Esophagus mucosa (tissue), 1 donor: ENCODE data around the gene TUT4. TPM values are rescaled to one million over a fixed set of nuclear protein-coding genes. Genes with fewer than 3 reads are reported as not detected.
A peak's percentile ranks its signal among the peaks of the same experiment; 100 is the strongest.

ENCODE experiments used
- ATAC-seq: fragments of 200-7000 bp; cut with Tn5 transposase; one replicate; pipeline ENCODE4 v1.9.1; 2020
- total RNA-seq: library from RNA; stranded (reverse); gene quantifications from one replicate; pipeline ENCODE4 v1.2.4, GENCODE V29; 2023
- donor health status: DM: yes; HTN: yes; CAD: no.

The TUT4 gene
- total RNA-seq, 1 donor from 2014 or later, result 21.9 TPM

DNA sequence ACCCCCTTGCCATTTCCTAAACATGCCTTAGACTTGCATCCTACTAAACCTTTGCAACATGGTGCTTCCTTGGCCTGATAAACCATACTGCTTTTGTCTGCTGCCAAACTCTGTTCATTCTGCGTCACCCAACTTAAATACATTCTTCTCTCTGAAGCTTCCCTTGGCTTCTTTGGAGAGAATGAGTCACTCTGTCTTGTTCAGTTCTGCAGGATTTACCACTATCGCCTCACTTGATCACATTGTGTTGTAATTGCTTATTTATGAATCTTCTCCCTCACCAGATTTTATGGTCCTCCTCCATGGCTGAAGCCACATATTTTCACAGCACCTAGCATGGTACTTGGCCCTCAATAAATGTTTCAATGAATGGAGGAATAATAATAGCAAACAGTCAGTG lies 21.7 kb upstream of the TUT4 start:
- peak; percentile 97 for ATAC-seq

DNA sequence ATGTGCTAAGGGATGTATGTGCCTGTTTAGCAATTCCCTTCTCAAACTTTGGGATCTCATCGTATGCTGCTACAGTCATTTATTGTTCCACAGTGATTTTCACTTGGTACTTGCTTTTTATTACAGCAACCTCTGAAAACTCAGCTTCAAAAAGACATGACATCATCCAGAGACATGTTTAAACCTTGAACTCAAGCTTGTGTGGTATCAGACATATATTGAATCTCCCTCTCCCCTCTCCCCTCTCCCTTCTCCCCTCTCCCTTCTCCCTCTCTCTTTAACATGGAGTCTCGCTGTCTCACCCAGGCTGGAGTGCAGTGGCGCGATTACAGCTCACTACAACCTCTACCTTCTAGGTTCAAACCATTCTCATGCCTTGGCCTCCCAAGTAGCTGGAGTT lies 19.5 kb upstream of the TUT4 start:
- no peak for ATAC-seq

DNA sequence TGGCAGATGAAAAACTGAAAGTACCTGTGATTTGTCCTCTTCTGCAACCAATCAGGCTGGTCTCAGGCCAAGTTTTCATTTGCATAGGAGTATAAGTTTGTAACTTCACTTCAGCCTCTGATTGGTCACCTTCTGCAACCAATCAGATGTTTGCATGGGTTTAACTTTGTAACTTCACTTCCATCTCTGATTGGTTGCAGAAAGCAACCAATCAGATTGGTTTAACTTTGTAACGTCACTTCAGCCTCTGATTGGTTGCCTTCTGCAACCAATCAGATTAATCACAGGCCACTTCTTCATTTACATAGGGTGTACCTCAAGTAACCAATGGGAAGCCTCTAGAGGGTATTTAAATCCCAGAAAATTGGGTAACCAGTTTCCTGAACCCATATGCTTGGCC lies 18.9 kb upstream of the TUT4 start:
- no peak for ATAC-seq

DNA sequence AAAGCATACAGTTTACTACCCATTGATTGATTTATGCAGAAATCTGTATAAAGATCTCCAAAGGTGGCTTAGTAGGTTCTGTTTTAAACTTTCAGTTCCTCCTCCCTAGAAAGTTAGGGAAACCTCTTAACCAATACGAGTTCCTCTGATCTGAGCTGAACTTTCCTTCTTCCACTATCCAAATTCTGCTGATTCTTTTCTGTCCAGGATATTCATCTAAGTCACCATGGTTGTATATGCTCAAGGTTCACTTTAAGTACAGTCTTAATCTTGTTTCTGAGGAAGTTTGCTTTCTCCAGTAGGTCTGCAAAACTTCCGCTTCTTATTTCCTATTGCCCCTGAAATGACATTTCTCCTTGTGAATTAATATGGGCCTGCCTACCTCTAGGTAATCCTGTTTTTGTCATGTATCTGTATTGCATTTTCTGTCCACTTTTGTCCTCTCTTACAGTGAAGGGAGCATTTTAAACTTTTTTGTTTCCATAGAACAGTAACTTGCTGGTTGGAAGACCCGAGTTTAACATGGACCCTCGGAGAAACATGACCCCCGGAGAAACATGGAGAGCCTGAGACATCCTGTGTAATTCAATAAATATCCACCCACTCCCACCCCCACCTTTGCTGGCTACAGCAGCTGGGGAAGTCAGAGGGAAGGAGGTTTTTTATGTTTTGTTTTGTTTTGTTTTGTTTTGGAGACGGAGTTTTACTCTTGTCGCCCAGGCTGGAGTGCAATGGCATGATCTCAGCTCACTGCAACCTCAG lies 16.7 kb upstream of the TUT4 start:
- no peak for ATAC-seq

DNA sequence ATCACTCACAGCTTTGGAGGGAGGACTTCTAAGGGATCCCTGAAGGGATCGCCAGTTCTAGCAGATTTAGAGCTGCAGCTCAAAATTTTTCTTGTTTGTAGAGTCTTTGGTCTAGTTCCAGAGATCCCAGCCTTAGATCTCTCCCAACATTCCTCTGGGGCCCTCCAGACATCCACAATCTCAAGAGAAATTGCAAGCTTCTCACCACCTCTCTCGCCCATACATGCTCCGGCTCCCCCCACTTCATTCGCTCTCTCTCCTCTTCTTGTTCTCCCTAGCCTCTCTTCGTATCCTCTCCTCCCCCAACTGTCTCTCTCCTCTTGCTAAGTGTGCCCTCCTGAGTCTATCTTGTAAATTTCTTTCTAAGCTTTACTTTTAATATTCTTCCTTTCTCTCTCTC lies 15.1 kb upstream of the TUT4 start:
- no peak for ATAC-seq

DNA sequence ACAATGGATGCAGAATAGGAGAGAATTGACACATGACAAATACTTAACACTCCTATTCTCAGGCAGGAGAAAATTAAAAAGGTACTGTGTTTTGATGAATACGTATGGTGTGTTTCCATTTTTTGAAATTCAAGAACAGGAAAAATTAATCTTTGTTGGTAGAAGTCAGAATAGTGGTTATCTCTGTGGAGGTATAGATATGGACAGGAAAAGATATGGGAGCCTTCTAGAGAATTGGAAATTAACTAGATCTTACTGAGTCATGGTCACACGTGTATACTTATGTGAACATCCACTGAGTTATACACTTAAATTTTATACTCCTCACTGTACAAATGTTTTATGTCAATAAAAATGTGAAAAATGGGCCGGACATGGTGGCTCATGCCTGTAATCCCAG lies 9.9 kb upstream of the TUT4 start:
- no peak for ATAC-seq

DNA sequence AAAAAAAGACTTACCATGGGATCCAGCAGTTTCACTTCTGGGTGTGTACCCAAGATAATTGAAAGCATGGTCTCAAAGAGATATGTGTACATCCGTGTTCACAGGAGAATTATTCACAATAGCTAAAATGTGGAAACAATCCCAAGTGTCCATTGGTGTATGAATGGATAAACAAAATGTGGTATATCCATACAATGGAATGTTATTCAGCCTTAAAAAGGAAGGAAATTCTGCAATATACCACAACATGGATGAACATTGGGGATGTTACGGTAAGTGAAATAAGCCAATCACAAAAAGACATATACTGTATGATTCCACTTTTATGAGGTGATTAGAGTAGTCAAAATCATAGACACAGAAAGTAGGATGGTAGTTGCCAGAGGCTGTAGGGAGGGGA lies 7.0 kb upstream of the TUT4 start:
- no peak for ATAC-seq

DNA sequence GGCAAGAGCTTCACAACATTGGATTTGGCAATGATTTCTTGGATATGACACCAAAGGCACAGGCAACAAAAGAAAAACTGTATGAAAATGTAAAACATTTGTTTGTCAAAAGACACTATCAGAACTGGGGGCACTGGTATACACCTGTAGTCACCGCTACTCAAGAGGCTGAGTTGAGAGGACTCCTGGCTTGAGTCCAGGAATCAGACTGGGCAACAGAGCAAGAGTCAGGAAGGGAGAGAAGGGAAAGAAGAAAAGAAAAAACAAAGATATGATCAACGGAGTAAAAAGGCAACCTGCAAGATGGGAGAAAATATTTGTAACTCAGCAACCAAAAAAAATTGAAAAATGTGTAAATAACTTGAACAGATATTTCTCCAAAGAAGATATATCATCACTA lies 6.0 kb upstream of the TUT4 start:
- ATAC-seq, result no peak

DNA sequence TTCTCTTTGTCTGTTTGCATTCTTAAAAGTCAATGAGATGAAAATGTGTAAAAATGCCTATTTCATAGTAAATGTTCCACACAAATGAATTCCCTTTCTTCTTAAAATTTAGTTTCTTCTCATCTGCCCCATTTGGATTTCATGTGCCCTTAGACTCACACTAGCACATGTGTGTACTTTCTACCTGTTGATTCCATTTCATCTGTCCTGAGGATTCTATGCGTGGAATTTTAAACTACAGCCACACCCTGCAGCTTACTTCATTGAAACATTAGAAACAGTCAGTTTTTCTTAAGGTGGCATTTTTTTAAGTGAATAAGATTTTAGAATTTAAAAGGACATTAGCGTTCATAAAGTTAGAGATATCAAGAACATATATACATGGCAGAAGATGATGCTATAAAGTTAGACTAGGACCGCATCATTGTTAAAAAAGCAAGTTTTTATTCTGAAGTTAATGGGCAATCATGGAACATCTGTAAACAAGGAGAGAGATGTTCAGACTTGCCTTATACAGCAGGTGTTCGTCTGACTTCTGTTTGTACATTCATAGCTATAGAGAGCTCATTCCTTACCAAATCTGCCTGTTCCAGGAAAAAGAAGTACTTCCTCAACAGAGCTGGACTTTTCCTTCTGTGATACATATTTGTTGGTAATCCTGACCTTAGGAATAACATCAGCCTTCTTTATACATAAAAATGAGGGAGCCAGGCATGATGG lies 3.9 kb upstream of the TUT4 start:
- ATAC-seq, result no peak

DNA sequence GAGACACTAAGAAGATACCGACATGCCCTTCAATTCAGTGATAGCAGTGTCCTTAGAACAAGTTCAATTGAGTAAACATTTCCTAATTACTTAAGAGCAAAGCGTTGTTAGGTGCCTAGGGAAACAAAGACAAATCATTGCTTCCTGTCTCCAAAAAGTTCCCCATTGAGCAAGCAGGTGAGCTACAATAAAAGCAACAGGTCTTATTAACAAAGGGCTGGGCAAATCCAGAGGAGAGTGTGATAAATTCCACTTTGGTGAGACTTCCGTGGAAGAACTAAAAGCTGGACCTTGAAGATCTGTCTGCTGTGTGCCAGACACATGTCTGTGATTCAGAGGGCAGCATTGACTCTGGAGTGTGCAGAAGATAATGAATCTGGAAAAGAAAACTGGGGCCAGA lies 1.9 kb upstream of the TUT4 start:
- ATAC-seq, result peak; percentile 6

DNA sequence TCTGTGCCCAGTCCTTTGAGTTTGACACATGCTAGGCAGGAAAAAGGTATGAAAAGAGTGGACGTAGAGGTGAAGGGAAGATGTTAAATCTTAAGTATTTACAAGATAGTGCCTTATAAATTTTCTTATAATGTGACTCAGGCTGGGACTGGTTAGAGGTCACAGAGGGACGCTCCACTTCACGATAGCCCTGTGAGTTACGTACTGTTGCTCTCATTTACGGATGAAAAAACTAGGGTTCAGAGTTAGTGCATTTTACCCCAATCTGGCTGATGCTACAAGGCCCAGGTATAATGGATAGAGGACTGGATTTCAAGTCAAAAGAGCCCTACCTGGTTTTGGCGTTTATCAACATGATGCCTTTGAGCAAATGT lies 1.4 kb upstream of the TUT4 start:
- ATAC-seq, result no peak

DNA sequence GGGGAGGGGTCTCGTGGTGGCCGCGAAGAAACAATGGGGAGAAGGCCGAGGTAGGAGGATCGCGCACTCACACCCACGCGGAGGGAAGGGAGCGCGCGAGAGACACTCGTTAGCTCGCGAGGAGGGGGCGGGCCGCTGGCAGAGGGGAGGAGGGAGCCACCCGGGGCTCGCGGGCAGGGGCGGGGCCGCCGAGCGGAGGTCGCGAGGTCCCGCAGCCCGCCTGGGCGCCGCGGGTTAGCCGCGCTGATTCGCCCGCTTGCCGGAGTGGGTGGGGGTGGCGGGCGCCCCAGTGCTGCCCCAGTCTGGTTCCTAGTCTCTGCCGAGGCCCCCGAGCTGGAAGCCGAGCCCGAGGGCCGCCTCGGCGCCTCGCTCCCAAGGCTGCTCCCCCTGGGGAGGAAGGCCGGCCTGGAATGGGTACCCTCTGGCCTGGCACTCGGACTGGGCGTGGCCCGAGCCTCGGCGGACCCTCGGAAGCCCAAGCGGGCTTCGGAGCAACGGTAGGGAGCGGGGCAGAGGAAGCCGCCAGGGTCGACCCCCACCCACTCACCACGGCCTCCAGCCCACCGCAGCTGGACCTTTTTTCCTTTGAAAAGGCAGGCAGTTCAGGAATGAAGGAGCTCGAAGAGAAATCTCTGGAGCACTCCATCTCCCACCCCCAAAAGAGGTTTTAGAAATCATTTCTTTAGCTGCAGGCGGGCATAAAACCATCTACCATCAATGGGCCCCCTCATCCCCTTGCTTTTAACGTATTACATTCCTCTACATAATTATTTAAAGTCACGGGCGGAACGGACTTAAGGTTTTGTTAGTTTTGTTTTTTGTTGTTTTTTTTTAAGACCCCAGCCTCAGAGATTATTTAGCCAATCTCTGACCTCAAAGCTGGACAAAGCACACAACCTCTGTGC lies 722 bp upstream of the TUT4 start:
- ATAC-seq, result peak; percentile 83

DNA sequence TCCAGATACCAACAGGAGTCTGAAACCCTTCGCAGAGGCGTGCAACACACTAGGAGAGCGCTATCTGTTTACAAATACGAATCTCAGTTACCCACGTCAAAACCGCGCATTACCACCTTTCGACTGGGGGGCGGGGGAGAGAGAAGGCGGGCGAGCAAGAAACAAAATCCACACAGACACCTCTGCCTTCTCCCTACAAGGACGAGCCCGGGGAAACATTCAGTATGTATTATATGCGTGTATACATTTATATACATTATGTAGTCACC lies 722 bp downstream of the TUT4 start:
- ATAC-seq, result peak; percentile 50

DNA sequence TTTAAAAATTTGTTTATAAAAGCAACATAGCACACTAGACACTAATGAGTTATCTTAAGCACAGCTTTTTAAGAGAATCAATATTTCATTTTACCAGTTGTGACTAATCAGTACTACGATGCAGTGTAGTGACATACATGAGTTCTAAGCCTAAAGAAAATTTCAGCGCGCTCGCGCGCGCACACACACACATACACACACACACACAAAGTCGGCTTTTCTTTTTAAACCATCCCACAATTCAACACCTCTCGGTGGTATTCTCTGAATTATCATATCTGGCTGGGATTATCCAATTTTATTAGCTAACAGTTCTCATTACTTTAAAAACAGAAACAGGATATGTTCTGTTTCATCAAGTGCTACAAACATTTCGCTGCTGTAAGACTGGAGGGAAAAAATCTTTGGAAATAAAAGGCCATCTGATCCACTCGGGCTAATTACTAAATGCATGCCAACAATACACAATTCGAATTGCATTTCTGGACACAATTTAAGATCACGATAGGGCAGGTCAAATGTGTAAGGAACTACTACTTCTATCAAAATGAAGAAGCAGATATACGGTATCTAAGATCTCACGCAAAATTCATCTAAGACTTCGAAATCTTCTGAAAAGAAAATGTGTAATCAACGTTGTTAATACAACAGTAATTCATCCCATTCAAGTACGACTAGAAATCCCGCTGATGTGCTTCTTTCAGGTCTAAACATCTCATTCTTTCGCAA lies 1.2 kb downstream of the TUT4 start:
- ATAC-seq, result peak; percentile 19

DNA sequence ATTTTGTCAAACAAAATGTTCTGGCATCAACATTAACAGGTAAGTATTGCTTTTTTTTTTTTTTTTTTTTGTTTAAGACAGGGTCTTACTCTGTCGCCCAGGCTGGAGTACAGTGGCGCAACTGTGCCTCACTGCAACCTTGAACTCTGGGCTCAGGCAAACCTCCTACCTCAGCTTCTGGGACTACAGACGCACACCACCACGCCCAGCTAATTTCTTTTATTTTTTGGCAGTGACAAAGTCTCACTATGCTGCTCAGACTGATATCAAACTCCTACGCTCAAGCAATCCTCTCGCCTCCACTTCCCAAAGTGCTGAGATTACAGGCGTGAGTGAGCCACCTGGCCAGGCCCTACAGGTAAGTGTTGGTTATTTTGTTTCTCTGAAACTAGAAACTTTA lies 2.4 kb downstream of the TUT4 start:
- no peak for ATAC-seq

DNA sequence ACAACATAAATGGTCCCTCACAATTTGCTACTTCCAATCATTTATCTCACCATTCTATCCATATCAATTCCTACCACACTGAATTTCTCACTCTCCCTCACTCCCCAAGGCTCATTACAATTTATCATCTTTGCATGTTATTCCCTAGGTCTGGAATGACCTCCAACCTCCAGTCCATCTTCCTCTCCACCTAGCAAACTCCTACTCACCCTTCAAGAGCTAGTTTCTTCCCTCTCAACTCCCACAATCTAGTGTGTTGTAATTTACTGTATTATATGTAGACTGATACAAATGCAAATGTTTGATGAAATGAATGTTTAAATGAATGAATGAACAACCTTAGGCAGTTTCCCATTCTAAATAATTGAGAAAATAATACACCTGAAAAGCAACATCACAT lies 3.6 kb downstream of the TUT4 start:
- no peak for ATAC-seq

DNA sequence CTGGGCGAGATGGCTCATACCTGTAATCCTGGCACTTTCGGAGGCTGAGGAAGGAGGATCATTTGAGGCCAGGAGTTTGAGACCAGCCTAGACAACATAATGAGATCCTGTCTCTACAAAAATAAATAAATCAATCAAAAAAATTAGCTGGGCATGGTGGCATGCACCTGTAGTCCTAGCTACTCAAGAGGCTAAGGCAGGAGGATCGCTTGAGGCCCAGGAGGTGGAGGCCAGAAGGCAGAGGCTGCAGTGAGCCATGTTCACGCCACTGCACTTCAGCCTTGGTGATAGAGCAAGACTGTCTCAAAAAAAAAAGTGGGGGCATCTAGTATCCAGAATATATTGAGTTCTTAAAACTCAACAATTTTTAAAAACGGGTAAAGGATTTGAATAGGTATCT lies 6.0 kb downstream of the TUT4 start:
- no peak for ATAC-seq

DNA sequence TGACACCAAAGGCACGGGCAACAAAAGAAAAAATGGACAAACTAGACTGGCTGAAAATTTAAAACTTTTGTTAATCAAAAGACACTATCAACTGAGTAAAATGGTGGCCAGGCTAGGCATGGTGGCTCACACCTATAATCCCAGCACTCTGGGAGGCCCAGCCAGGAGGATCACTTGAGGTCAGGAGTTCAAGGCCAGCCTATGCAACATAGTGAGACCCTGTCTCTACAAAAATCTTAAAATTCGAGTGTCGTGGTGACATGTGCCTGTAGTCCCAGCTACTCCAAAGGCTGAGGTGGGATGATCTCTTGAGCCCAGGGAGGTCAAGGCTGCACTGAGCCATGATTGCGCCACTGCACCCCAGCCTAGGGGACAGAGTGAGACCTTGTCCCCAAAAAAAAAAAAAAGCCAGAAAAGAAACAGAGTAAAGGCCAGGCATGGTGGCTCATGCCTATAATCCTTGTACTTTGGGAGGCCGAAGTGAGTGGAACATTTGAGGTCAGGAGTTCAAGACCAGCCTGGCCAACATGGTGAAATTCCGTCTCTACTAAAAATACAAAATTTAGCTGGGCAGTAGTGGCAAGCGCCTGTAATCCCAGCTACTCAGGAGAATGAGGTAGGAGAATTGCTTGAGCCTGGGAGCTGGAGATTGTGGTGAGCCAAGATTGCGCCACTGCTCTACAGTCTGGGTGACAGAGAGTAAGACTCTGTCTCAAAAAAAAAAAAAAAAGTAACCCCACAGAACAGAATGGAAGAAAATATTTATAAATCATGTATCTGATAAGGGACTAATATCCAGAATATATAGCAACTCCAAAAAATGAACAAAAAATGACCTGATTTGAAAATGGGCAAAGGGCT lies 8.0 kb downstream of the TUT4 start:
- no peak for ATAC-seq

DNA sequence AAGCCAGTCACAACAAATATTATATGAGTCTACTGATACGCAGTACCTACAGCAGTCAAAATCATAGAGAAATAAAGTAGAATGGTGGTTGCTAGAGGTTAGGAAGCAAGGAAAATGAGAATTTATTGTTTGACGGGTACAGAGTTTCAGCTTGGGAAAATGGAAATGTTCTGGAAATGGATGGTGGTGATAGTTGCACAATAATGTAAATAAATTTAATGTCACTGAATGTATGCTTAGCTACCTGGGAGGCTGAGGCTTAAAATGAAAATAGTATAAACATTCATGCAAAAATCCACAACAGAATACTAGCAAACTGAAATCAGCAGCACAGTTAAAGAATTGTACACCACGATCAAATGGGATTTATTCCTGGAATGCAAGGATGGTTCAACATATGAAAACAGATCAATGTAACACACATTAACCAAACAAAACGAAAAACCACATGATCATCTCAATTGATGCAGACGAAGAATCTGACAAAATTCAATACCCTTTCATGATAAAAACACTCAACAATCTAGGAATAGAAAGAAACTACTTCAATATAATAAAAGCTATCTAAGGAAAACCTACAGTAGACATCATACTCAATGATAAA lies 10.7 kb downstream of the TUT4 start:
- ATAC-seq, result no peak

DNA sequence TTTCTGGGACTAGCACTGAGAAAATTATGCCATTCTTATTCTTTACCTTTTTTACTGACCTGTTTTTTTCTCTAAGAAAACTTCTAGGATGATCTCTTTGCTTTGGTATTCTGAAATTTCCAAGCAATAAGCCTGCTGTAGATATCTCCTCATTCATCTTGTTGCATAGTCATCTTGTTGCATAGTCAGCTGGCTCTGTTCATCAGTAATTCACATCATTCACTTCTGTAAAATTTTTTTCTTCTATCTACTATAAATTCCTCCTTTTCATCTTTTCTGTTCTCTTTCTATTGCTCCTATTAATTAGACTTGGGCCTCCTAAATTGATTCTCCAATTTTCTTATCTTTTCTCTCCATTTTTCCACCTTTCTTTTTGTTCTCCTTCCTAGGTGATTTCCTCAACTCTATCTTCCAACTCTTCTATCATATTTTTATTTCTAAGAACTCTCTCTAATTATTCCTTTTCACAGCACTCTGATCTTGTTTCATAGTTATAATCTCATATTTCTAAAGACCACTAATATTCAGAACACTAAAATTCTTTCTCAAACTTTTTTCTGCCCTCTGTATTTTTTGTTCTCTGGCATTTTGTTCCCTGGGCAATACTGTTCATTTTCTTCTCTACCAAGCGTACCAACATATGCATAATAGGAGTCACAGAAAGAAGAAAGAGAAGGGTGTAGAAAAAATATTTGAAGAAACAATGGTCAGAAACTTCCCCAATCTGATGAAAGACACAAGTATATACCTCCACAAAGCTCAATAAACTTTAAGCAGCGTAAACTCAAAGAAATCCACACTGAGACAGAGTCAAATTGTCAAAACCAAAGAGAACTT lies 17.7 kb downstream of the TUT4 start:
- ATAC-seq, result no peak

DNA sequence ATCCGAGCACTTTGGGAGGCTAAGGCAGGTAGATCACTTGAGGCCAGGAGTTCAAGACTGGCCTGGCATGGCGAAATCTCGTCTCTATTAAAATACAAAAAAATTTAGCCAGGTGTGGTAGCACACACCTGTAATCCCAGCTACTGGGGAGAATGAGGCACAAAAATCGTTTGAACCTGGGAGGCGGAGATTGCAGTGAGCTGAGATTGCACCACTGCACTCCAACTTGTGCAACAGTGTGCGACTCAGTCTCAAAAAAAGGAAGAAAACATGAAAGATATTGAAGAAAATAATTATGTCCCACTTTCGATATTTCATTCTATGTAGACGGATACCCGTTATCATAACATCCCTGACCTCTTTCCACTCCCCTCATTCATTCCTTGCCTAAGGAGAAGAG lies 19.2 kb downstream of the TUT4 start:
- no peak for ATAC-seq
